GM18508 (cell line): Measurements from ENCODE around the gene TARS3.

Experiments used
- ATAC-seq: cut with Tn5 transposase; IDR thresholded peaks from one replicate; pipeline ENCODE4 v1.9.1; 2021; ENCODE audit warnings: moderate number of reproducible peaks; ENCODE audit not compliant: insufficient read depth, unreplicated experiment

Gene TARS3

DNA sequence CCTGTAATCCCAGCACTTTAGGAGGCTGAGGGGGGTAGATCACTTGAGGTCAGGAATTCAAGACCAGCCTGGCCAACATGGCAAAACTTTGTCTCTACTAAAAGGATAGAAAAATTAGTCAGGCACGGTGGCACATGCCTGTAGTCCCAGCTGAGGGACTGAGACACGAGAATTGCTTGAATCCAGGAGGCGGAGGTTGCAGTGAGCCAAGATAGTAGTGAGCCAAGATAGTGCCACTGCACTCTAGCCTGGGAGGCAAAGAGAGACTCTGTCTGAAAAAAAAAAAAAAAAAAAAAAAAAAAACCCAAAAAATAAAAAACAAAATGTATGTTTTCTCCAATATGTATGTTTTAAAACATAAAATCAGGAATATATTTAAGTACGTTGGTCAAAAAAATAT is 16.3 kb downstream of the TARS3 start:
- no peak for ATAC-seq

DNA sequence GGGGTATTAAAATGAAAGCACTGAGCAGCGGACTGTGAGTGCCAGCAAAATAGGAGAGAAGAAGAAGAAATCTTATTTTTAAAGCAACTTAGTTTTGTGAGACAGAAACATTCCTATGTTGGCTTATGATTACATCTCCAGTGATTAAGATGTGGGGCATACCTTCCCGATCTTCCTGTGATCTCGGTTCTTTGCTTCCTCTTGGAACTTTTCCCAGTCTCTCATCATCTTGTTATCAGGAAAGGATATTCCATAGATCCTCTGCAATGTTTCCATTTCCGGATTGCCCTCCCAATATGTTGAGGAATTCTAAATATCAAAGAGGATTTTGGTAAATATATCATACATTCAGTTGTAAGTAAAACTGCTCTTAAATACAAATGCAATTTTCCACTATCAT is 22.2 kb downstream of the TARS3 start:
- no peak for ATAC-seq

DNA sequence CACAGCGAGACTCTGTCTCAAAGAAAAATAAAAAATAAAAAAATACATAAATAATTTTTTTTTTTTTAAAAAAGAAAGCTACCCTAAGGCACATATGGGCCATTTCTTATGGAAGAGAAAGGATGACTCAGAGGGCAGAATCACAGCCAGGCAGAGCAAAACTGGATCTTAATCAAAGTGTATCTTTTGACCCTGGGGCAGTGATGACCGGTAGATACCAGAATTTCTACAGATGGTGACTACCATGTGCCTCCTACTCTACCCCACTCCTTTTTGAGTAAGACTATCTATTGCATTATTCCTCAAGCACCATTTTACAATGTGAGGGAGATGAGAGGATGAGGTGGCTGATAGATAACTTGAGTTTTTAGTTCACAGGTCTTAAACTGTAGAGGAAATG is 26.0 kb downstream of the TARS3 start:
- ATAC-seq = no peak

DNA sequence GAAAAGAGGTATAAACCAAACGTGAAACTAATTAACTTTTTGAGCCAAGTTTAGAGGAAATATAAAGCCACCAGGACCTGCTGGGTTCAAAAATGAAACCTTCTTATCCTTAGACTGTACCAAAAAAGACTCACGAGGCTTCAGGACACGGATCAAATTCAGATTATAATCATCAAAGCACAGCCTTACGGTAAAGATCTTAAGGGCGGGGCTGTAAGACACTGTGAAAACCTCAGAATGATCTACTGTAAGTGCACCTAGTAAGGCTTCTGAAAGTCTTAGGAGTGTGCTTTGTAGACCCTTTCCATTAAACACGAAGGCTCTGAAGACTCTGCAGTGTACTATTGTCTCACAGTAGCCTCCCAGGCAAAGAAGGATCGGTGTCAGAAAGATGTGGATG is 26.8 kb downstream of the TARS3 start:
- no peak for ATAC-seq

DNA sequence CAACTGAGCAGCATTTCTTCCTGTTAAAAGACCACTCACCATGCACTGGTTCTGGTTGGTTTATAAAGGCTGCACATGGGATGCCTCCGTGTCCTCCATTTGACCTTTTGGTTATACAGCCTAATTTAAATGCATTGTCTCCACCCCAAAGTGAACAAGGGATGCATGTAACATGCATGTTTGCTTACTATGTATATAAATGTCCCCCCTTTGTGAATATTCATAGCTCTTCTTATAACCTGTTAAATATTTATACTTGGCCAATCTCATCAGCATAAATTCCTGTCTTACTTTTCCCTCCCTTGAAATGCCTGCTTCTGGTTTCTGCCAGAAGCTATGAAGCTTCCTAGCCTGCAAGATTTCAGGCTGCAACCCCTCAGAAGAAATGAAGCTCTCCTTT is 27.4 kb downstream of the TARS3 start:
- no peak for ATAC-seq

DNA sequence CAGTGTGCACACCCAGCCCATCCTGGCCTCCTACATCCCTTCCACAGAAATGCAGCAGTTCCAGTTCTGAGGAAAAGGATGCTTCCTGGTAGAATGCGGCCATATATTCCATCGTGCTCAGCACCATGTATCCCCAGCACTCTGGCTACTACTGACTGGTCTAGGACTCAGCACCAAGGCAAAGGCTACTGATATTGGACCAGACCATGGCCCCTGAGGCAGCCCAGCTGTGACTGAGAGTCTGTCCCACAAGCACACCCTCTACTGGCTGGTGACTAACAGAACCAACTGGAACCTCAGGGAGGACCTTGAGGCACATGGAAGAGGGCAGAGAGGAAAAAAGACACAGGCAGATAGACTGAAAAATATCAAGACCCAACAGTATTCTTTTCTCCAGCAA is 30.0 kb downstream of the TARS3 start:
- no peak for ATAC-seq

DNA sequence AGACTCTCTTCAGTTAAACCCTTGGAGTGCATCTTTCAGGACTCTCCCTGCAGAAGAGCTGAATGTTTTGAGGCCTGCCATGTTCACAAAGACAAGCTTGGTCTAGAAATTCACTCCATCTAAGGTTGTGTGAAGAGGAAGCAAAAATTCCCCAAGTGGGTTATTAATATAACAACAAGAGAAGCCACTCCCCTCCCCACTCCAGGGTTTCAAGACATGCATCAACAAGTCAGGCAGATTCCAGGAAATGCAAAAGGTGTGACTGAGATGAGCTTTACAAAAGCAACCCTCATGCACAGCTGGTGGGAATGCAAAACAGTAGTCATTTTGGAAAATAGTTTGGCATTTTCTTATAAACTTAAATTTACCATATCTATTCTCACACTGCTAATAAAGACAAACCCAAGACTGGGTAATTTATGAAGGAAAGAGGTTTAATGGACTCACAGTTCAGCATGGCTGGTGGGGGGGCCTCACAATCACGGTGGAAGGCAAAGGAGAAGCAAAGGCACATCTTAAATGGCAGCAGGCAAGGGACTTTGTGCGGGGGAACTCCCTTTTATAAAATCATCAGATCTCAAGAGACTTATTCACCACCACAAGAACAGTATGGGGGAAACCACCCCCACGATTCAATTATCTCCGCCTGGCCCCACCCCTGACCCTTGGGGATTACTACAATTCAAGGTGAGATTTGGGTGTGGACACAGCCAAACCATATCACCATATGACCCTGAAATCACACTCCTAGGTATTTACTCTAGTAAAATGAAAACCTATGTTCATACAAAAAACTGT is 31.3 kb downstream of the TARS3 start:
- no peak for ATAC-seq

DNA sequence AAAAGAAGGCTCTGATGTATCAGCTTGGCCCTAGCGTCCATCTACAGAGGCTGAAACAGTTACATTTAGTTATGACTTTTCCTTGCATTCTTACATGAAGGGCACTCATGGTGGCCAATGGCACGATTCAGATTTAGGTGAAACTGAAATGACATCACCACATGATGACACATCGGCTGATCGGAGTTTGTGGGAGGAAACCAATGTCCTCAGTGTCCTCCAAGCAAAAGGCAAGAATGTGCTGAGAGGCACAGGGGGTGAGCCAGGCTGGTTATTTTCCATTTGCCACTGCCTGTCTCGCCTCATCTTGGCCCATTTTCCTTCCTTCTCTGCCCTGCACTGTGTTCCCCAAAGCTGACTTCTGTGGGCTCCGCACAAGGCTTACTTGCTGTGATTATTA is 34.4 kb downstream of the TARS3 start:
- ATAC-seq = no peak

DNA sequence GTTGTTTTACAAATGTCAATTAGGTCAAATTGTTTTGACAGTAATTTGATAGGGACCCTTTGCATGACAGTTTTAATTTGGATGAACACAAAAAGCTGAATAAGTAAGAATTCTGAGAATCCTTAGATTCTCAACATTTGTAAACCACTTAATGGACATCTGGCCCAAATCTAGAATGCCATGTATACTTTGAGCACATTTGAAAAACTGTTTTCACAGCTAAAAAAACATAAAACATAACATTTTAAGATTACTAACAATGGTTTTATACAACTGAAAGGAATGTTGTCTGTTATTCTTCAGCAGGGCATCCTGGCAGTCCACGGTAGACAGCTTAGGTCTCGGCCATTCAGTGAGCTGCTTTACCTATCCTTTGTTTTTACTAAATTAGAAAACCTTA is 37.6 kb downstream of the TARS3 start:
- ATAC-seq = no peak

DNA sequence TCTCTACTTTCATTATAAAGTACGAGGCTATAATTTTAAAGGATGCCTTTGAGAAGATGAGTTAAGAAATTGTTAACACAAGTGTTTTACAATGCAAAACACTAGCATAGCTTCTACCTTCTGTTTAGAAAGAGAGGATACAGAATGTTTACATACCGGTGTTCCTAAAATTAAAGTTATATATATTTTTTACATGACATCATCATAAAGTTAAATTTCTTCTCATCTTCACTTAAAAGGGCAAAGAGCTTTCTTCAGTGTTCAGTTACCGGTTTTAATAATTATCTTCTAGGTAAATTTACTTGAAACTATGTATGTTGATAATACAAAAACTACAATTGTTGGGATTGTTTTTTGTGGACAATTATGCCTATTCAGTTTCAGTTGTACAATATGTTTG is 39.4 kb downstream of the TARS3 start:
- ATAC-seq = no peak

DNA sequence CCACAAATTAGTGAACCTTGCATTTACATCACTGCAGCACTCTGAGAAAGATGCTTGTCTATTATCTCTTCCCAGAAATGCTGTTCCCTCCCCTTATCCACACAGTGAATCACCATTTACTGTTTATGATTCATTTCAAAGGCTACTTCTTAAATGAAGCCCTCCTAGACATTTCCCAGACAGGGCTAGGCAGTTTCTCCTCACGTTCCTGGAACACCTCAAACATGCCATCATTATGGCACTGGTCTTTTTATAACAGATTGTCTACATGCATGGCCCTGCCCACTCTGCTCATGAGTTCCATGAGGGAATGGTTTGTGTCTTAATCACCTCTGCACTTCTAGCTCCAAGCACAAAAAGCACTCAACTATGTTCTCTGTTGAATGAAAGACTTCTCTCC is 39.9 kb downstream of the TARS3 start:
- ATAC-seq = no peak

DNA sequence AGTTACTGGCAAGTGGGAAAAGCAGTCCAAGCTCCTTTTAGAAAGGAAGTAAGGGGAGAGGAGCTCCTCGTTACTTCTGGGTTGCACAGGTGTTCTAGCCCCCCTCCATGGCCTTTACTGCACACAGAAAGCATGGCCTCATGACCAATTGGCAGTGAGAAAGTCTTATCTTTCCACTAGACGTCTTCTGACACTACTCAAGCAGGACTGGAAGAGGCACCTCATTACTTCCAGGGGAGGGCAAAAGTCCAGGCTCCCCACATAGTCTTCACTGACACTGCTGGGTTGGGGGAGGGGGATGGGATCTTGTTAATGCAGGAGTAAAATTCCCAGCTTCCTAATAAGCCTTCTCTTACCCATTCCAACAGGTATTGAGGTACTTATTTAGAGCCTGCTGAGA is 44.5 kb downstream of the TARS3 start:
- ATAC-seq = no peak

DNA sequence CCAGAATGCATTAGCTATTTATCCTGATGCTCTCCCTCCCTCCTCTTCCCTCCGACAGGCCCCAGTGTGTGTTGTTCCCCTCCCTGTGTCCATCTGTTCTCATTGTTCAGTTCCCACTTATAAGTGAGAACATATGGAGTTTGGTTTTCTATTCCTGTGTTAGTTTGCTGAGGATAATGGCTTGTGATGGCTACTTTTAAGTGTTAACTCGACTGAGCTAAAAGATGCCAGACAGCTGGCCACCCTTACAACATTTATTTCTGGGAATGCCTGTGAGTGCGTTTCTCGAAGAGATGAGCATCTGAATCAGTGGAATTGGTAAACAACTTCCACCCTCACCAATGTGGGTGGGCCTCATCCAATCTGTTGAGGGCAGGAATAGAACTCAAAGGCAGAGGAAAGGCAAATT is 47.3 kb downstream of the TARS3 start:
- ATAC-seq = no peak

DNA sequence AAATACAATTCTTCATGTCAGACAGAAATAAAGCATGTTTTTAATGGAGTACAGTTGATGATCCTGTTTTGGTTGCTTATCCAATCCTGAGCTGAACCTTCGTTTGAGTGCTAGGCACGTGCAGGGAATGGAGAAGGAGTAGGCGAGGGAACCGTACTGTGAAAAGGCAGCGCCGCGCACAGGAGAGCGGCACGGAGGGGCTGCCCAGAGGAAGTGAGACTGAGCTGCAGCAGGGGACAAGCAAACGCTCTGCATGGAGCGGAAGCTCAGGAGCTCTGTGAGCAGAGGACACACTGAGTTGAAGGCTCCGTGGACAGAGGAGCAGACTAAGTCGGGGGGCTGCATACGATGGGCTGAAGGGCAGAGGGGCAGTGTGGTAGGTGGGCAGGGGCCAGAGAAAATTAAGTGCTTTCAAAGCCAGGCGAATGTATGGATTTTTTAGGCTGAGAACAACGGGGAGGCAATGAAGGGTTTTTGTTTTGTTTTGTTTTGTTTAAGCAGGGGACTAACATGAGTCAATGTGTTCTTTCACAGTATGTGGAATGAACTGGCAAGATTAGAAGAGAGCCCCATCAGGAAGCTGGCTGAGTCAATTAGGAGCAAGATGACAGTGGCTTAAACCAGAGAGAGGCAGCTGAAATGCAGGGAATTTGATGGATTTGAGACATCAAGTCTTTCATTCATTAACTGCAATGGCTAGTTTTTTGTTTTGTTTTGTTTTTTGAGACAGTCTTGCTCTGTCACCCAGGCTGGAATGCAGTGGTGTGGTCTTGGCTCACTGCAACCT is 48.3 kb downstream of the TARS3 start:
- no peak for ATAC-seq

DNA sequence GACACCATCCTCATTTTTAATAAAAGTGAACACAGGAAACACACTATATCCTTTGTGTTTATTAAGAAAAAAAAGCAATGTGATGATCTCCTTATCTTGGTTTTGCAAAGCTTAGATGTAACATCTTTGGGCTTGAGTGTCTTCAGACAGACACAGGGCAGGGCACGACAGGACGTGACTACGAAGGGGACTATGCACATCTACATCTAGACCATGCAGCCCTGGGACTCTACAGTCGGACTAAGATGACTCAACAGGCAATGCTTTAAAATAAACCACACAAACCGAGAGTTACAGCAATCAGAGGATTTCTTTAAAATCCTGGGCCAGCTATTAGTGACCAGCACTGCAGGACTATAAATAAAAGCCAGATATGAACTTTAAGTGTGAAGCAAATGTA is 49.3 kb downstream of the TARS3 start:
- no peak for ATAC-seq

DNA sequence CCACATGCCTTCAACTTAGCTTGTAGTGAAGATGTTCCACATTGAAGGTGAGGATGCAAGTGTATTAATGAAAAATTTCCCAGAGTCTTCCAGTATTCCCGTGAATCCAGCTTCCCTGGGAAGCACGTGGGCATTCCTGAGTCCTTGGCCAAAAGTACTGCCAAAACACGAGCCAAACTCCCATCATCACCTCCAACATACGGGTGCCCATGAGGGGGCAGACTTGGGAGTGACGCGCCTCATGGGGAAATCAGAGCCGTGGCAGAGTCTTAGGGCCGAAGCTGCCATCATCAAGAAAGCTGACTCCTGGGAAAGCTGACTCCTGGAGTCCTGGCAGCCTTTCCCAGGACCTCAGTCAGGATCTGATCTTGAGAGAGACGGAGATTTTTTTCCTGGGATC is 52.0 kb downstream of the TARS3 start:
- ATAC-seq = no peak

DNA sequence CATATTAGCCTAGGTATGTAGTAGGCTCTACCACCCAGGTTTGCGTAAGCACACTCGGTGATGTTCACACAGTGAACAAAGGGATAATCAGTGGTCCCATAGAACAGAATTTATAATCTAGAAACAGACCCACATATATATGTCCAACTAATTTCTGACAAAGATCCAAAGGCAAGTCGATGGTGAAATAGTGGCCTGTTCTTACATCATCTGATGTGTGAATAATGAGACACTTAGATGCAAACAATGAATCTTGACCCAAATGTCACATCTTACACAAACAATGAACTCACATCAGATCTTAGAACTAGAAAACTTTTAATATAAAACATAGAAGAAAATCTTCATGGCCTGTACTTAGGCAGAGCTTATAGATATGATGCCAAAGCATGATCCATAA is 54.5 kb downstream of the TARS3 start:
- ATAC-seq = no peak

DNA sequence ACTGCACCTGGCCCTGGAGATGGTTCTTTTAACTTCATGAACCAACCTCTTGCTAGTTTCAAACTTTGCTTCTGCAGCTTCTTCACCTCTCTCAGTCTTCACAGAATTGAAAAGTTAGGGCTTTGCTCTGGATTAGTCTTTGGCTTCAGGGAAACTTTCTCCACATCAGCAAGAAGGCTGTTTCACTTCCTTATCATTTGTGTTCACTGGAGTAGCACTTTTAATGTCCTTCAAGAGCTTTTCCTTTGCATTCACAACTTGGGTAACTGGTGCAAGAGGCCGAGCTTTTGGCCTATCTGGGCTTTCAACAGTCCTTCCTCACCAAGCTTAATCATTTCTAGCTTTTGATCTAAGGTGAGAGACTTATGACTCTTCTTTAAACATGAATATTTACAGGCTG is 56.4 kb downstream of the TARS3 start:
- ATAC-seq = no peak

DNA sequence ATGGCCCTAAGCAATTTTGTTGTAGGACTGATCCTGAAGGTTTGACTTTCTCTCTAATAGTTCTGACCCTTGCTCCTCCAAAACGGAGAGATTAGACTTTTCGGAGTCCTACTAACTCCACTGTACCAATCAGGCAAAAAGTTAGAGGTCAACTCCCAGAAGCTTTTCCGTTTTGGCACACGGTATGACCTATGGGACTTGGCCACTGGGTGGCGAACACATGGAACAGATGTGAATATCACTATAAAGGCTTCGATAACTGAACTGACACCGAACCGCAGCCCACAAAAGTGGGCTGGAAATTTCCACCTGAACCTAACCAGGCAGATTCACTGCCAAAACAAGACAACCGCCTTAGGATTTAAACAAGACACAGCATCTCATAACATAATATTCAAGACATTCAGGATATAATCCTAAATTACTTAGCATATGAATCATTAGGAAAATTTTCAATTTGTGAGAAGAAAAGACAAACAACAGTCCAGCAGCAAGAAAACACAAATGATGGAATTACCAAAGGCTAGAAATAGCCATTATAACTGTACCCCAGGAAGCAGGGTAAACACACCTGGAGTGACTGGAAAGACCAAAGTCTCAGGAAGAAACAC is 59.9 kb downstream of the TARS3 start:
- no peak for ATAC-seq

DNA sequence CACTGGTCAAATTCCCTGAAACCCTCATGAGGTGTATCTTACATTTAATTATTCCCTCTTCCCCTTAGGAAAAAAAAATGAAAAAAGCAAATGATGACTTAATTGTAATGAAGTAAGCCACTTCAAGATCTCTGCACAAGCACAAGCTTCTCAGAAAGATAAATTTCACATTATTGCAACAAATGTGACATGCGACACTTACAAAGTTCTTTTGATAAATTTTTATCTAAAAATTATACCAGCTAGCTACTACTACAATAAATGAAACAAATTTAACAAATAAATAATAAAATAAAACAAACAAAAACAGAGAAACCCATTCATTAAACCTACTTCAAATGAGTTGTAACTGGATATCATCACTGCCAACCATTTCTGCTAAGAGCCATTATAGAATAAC is 62.1 kb downstream of the TARS3 start:
- no peak for ATAC-seq

DNA sequence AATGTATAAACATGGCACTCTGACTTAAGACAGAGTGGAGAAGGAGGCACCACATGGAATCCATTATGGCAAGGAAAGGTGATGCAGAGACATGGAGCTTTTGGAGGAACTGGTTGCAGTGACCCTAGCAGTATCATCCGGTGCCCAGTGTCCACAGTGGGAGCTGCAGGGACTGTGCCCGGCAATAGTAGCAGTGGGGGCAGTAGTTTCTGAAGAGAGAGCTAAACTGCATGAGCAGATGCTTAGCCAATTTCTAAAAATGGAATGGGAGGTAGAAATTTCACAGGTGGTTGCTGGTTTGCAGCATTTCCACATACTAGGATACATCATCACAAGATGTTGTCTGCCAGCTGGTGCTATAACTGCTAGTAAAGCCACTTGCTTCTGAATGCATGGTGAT is 64.3 kb downstream of the TARS3 start:
- no peak for ATAC-seq
